ENCODE measurements around the gene SLC25A25.

The SLC25A25 gene

DNA sequence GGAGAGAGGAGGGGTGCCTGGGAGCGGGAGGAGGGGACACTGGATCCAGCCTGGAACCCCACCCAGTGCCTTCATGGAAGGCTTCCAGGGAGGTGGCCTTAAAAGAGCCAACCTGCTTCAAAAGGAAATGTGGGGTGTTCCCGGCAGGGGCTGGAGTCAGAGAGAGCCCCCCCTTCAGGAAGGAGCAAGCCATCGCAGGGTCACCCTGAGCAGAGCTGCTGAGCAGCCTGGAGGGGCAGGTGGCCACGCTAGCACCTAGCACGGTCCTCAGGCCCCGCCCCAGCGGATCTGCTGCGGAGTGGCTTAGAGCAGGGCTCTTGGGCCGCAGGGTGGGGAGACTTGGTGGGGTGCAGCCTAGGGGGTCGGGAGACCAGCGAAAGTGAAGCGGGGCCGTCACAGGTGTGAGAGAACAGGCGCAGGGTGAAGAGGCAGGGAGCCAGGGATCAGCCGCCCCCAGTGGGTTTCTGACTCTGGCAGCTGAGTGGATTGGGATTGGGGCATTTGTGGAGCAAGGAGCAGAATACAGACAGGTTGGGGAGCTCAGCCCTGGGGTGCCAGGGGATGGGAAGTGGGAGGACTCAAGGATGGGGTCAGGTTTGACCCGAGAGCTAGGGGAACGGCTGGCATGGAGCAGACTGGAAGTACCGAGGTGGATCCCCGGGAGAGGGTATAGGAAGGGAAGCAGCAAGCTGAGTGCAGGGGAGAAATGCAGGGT, 82.7 kb downstream of the SLC25A25 start:
- DNase-seq = no peak

DNA sequence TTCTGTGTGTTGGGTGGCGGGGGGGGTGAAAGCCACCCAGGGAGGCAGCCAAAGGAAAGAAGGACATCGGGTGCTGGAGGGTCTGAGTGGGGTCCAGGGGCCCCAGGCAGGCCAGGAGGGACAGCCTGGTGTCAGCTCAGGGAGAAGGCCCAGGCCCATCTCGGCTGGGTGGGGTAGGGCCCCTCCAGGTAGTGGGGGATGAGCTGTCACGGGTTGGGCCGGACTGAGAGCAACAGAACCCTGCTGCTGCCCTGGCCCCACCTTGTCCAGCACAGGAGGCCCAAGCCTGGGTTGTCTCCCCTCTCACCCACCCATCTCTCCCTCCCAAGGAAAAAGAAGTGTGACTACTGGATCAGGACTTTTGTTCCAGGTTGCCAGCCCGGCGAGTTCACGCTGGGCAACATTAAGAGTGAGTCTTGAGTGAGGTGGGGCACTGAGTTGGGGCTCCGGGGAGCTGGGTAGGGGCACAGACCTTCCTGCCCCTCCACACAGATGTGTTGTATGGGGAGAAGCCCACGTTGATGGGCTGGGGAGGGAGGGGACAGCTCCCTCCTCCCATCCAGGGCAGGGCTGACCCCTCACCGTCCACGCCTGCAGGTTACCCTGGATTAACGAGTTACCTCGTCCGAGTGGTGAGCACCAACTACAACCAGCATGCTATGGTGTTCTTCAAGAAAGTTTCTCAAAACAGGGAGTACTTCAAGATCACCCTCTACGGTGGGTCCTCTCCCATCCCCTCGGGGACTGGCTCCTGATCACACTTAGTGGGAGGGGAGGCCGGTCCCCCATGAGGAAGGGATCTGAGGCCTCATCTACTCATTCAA, 83.5 kb downstream of the SLC25A25 start:
- DNase-seq = no peak

DNA sequence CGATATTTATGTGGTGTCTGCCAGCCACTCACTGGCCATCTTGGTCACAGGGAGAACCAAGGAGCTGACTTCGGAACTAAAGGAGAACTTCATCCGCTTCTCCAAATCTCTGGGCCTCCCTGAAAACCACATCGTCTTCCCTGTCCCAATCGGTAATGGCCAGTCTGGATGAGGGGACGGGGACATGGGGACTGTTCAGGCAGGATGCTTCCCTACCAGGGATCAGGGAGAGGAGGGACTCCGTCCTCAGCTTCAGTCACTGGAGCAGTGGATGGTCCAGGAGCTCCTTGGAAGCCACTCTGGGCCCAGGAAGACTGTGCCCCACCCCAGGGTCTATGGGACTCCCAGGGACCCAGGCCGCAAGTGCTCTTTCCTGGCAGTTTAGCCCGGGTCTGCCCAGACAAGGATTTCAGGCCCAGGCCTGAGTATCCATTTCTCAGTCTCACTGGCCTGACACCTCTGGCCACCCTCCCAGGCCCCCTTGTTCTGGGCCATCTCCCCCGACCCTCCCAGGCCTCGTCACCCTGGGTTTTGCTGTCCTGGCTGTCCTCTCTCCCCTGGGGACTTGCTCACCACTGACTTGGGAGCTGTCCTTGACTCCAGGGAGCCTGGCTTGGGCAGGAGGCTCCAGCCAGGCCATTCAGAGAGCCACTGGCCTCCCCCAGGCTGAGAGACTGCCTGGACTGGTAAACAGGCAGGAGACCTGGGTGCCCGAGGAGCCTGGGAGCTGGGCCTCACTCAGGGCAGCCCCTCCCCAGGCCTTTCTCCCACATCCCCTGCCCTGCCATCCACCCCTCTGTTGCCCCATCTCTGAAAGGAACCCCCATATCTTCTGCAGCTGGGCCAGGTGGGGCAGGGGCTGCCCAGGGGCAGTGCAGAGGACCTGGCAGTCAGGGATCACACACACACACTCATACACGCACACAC, 84.4 kb downstream of the SLC25A25 start:
- DNase-seq = no peak

DNA sequence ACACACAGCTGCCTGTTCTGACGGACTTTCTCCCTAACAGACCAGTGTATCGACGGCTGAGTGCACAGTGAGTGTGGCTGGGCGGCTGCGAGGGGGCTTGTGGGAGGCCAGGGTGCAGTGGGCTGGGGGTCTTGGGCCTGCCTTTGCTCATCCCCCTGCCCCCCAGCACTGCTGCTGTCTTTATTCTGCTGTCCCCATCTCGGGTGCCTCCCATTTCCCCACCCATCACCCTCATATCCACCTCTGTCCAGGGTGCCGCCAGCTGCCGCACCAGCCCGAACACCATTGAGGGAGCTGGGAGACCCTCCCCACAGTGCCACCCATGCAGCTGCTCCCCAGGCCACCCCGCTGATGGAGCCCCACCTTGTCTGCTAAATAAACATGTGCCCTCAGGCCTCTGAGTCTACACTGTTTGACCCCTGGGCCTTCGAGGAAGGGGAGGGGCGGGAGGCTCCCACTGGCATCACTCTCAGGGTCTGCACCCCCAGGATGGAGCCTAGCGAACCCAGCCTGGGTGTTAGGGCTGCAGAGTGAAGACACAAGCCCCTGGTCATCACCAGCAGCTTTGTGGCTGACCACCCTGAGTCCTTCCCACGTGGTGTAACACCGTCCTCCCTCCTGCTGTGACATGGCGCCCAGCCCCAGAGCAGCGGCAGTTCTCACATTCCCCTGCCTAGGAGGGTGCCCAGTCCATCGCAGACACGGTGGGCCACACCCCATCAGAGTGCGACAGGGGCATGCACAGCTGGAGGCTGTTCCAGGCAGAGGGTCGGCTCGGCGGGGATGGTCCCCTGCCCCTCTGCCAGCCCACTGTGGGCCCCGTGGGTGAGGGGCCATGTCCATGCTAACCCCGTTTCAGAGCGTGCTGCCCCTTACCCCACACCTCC, 85.3 kb downstream of the SLC25A25 start:
- DNase-seq = no peak

DNA sequence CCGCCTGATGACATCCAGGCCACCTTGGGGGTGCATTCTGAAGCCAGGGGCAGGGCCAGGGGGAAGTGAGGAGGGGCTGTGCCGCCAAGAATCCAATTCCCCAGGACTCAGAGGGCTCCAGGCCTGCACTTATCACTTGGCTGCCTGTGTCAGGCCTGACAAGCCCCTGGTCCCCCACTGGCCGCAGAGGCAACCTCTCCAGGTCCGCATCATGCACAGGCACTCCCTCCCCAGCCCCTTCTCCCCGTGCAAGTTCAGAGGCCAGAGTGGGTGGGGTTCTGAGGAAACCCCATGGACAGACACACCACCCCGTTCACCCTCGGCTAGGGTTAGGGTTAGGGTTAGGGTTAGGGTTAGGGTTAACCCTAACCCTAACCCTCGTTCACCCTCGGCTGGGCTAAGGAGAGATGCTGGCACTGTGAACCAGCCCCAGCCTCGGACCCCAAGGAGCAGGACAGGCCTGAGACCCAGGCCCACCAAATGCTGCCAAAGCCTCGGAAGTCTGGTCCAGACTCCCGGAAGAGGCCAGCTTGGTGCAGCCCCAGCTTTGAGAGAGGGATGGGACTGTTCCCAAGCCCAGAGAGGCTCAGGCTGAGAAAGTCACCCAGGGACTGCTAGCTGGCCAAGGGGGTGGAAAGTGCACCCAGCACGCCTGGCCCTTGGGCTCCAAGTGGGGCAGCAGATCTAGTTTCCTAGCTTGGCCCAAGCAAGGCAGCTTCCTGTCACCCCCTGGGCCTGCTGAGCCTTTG, 86.1 kb downstream of the SLC25A25 start:
- DNase-seq = no peak

DNA sequence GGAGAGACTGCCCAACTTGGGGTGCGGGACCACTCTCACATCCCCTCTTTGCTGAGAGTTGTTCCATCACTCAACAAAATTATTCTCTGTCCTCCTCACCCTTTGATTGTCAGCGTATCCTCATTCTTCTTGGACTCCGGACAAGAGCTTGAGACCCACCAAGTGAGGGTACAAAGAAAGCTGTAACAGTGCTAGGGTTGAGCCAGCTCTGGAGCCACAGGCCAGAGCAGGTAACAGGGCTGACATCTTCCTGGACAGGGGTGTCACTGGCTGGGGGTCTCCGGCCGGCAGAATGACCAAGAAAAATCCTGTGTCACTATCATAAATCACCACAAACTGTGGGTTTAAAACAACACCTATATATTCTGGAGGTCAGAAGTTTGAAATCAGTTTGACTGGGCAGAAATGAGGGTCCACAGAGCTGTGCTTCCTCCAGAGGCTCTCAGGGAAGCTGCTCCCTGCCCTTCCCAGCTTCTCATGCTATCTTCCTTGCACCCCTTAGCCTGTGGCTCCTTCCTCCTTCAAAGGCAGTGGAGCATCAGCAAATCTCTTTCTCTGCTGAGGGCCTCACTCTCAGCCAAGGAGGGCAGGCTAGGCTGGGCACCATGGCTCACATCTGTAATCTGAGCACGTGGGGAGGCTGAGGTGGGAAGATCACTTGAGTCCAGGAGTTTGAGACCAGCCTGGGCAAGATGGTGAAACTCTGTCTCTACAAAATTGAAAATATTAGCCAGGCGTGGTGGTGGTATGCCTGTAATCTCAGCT, 87.9 kb downstream of the SLC25A25 start:
- no peak for DNase-seq
